ENCODE measurements around the gene SHQ1. TPM values are rescaled to one million over a fixed set of nuclear protein-coding genes. Genes with fewer than 3 reads are reported as not detected.

SHQ1 gene
- total RNA-seq, 1 donor from 2014 or later = 18.8 TPM

DNA sequence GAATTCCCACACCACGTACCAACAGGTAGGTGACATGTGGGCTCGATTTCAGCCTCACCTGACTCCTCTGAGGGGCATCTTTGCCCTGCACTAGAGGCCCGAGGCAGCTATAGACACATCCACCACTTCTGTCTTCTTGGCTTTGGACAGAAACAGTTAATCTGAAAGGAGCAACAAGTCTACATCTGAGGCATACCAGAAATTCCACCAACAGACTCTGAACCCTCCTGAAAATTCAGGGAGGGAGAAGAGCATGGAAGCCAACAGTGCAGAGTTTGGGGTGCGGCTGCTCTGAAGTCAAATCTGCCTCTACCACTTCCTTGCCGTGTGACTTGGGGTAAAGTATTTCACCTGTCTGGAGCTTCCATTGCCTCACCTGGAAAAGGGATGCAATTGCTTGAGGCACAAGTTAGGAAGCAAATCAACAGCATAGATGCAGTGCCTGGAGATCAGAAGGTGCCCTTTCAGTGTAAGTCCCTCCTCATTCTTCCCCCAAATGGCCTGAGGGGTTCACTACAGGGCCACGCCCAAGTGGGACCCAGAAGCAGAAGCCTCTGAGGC is 119.8 kb downstream of the SHQ1 start:
- no peak overlapping the region for H3K4me3 ChIP-seq
- no peaks in the 10 kb centered on the region for H3K36me3 ChIP-seq
- H3K27ac ChIP-seq (replicated peaks) = no peak overlapping the region
- DNase-seq = no peak
- TF ChIP-seq, protein P1, sequence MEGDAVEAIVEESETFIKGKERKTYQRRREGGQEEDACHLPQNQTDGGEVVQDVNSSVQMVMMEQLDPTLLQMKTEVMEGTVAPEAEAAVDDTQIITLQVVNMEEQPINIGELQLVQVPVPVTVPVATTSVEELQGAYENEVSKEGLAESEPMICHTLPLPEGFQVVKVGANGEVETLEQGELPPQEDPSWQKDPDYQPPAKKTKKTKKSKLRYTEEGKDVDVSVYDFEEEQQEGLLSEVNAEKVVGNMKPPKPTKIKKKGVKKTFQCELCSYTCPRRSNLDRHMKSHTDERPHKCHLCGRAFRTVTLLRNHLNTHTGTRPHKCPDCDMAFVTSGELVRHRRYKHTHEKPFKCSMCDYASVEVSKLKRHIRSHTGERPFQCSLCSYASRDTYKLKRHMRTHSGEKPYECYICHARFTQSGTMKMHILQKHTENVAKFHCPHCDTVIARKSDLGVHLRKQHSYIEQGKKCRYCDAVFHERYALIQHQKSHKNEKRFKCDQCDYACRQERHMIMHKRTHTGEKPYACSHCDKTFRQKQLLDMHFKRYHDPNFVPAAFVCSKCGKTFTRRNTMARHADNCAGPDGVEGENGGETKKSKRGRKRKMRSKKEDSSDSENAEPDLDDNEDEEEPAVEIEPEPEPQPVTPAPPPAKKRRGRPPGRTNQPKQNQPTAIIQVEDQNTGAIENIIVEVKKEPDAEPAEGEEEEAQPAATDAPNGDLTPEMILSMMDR (IDR thresholded peaks at IDR 0.05; ENCODE audit: borderline replicate concordance) = no peak
- H3K4me1 ChIP-seq = no peaks in the 10 kb centered on the region
- peaks cover 13% of the 10 kb centered on the region for H3K9me3 ChIP-seq (replicated peaks)
- H3K27me3 ChIP-seq (ENCODE audit: low read depth) = no peaks in the 10 kb centered on the region
- intact Hi-C loops (cut with micrococcal nuclease) = no loop called here

DNA sequence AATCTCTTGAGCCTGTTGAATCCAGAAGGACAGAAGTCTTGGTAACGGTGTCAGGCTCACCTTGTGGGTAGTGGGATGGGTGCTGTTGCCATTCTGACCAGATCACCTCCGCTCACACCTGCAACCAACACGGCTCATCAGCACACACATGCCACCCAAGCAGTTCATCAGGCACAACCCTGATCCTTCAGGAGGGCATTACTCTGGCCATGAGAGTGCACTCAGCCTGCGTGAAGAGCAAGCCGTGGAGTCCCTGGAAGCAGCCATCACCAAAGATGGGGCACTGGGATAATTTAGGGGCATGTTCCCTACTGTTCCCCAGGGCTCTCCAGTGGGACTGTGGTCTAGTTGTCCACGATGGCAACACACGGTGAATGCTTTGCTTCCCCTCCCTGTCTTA is 120.5 kb downstream of the SHQ1 start:
- H3K27ac ChIP-seq (replicated peaks) = no peak overlapping the region
- H3K4me1 ChIP-seq = peaks cover 2% of the 10 kb centered on the region
- intact Hi-C loops (cut with micrococcal nuclease) = no loop called here
- no peak for DNase-seq
- H3K27me3 ChIP-seq (ENCODE audit: low read depth) = no peaks in the 10 kb centered on the region
- H3K36me3 ChIP-seq = no peaks in the 10 kb centered on the region
- TF ChIP-seq, protein P1 (IDR thresholded peaks at IDR 0.05; ENCODE audit: borderline replicate concordance) = no peak
- no peak overlapping the region for H3K4me3 ChIP-seq
- peaks cover 6% of the 10 kb centered on the region for H3K9me3 ChIP-seq (replicated peaks)

DNA sequence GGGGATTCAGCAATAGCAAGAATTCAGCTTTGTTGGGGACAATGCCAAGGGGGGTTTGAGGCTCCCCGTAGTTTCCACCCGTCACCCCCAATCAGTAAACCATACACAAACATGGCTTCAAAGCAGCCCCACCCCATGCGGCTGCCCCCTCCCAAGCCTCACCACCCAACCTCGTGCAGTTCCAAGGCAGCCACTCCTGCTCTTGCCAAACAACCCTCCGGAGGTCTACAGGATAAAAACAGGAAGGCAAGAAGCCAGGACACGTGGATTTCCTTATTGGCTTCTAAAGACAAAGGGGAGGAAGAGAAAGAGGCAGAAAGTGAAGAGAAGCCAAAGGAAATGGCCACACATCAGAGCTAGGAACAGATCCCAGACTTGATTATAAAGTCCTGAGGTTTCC is 121.1 kb downstream of the SHQ1 start:
- DNase-seq = no peak
- intact Hi-C loops (cut with micrococcal nuclease) = no loop called here
- Histone ChIP-seq H3K9me3 (replicated peaks) (peaks cover 4% of the 10 kb centered on the region), H3K27ac (replicated peaks) (no peak overlapping the region), H3K4me1 (peaks cover 5% of the 10 kb centered on the region), H3K36me3 (no peaks in the 10 kb centered on the region), H3K4me3 (no peak overlapping the region), H3K27me3 (ENCODE audit: low read depth) (no peaks in the 10 kb centered on the region)
- TF ChIP-seq, protein P1 (IDR thresholded peaks at IDR 0.05; ENCODE audit: borderline replicate concordance) = no peak

DNA sequence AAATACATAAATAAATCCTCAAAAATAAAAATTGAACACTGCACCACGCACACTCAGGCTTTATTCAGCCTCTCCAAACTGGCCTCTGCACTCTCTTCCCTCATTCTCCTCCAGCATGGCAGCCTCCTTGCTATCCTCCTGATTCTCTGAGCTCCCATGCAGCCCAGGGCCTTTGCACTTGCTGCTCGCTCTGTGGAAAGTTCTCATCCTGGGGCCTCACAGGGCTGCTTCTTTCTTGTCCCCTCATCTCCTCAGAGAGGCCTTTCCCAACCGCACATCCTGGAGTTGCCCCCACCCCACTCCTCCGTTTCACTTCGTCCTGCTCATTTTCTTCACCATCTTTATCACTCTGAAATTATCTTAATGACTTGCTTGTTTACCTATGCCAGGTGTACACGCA is 123.0 kb downstream of the SHQ1 start:
- H3K27me3 ChIP-seq (ENCODE audit: low read depth) = no peaks in the 10 kb centered on the region
- peaks cover 21% of the 10 kb centered on the region for H3K4me1 ChIP-seq
- TF ChIP-seq, protein P1 (IDR thresholded peaks at IDR 0.05; ENCODE audit: borderline replicate concordance) = no peak
- H3K36me3 ChIP-seq = no peaks in the 10 kb centered on the region
- no peak for DNase-seq
- no peak overlapping the region for H3K4me3 ChIP-seq
- no peaks in the 10 kb centered on the region for H3K9me3 ChIP-seq (replicated peaks)
- no peak overlapping the region for H3K27ac ChIP-seq (replicated peaks)
- intact Hi-C loops (cut with micrococcal nuclease) = no loop called here

DNA sequence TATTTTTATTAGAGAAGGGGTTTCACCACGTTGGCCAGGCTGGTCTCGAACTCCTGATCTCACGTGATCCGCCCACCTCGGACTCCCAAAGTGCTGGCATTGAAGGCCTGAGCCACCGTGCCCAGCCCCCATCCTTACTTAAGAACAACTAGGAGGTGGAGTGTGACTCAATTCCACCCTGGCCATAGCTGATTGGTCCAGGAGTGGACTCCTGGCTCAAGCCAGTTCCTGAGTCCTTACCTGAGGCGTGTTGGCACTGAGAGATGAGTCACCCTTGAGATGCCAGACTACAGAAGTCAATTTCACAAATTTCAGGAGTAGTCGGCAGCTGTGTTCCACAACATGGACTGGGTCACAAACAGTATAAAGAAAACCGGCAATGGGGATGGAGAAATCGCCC is 124.2 kb downstream of the SHQ1 start:
- no peaks in the 10 kb centered on the region for H3K27me3 ChIP-seq (ENCODE audit: low read depth)
- peaks cover 21% of the 10 kb centered on the region for H3K4me1 ChIP-seq
- TF ChIP-seq, protein P1 (IDR thresholded peaks at IDR 0.05; ENCODE audit: borderline replicate concordance) = no peak
- H3K4me3 ChIP-seq = no peak overlapping the region
- intact Hi-C loops (cut with micrococcal nuclease) = no loop called here
- DNase-seq = no peak
- no peak overlapping the region for H3K27ac ChIP-seq (replicated peaks)
- no peaks in the 10 kb centered on the region for H3K9me3 ChIP-seq (replicated peaks)
- H3K36me3 ChIP-seq = no peaks in the 10 kb centered on the region

Data from left ventricle myocardium inferior (tissue), 1 donor.